ENCODE data around the gene SHROOM1. TPM values are rescaled to one million over a fixed set of nuclear protein-coding genes. Genes with fewer than 3 reads are reported as not detected.

Gene SHROOM1
- total RNA-seq, 1 experiment from 2014 or later: 13.5 TPM

- ATAC-seq: no peak
- Histone ChIP-seq H3K36me3 (ENCODE audit: control insufficient read depth, insufficient read depth, low read length) (no peaks in the 10 kb centered on the region), H3K4me3 (ENCODE audit: low read depth in 2 of 2, low read length in 2 of 2) (no peak overlapping the region), H3K27ac (ENCODE audit: low read length) (no peak overlapping the region), H3K9me3 (ENCODE audit: control insufficient read depth, insufficient read depth, low read depth, low read length) (no peaks in the 10 kb centered on the region), H3K27me3 (ENCODE audit: control insufficient read depth, insufficient read depth, low read length) (no peaks in the 10 kb centered on the region; the same call in 1 of the 2 replicates), H3K4me1 (ENCODE audit: control insufficient read depth, insufficient read depth, low read length) (no peaks in the 10 kb centered on the region)
- BruUV-seq (replicated peaks): no TSS peak
- no peak for DNase-seq (ENCODE audit: low read depth, low spot score)
- intact Hi-C loops (cut with micrococcal nuclease; ENCODE audit: unreplicated experiment) (no loop called here), in situ Hi-C loops (cut with HindIII; ENCODE audit: low pct_unique_long_range_greater_than_20kb, low sequenced_read_pairs) (no loop called here)
- no peak for TF ChIP-seq TCF7L2 (IDR thresholded peaks at IDR 0.05; ENCODE audit: low read depth, low read length)
- no peak for TF ChIP-seq REST (IDR thresholded peaks at IDR 0.05; ENCODE audit: insufficient read depth in 1 of 2, low read depth in 2 of 2, low read length in 1 of 2)
- CTCF ChIA-PET: interaction anchor here (1.2 kb wide), 1 partner anchor 19 kb away, joined by 4 read pairs; no protein-coding TSS in a partner anchor
- POLR2A ChIA-PET: no interaction called here
Observed at GRCh38 chr5:132800545-132800944, 29.9 kb downstream of the SHROOM1 start.

- ATAC-seq (no peak), DNase-seq (ENCODE audit: low read depth, low spot score) (no peak)
- no peaks in the 10 kb centered on the region; the same call in 1 of the 2 replicates for H3K27me3 ChIP-seq (ENCODE audit: control insufficient read depth, insufficient read depth, low read length)
- no peak overlapping the region for H3K4me3 ChIP-seq (ENCODE audit: low read depth in 2 of 2, low read length in 2 of 2)
- CTCF ChIA-PET: interaction anchor here (0.7 kb wide), 1 partner anchor 21 kb away, joined by 3 read pairs; no protein-coding TSS in a partner anchor
- intact Hi-C loops (cut with micrococcal nuclease; ENCODE audit: unreplicated experiment): no loop called here
- TF ChIP-seq CTCF (IDR thresholded peaks at IDR 0.05) (no peak), POLR2AphosphoS5 (IDR thresholded peaks at IDR 0.05; ENCODE audit: low read depth, low read length) (no peak), TCF7L2 (IDR thresholded peaks at IDR 0.05; ENCODE audit: low read depth, low read length) (no peak), REST (IDR thresholded peaks at IDR 0.05; ENCODE audit: insufficient read depth in 1 of 2, low read depth in 2 of 2, low read length in 1 of 2) (no peak), SIN3A (IDR thresholded peaks at IDR 0.05; ENCODE audit: borderline replicate concordance, insufficient read depth, low read depth, low read length) (no peak)
- H3K36me3 ChIP-seq (ENCODE audit: control insufficient read depth, insufficient read depth, low read length): no peaks in the 10 kb centered on the region
- no peaks in the 10 kb centered on the region for H3K9me3 ChIP-seq (ENCODE audit: control insufficient read depth, insufficient read depth, low read depth, low read length)
- no peaks in the 10 kb centered on the region for H3K4me1 ChIP-seq (ENCODE audit: control insufficient read depth, insufficient read depth, low read length)
- no TSS peak for BruUV-seq (replicated peaks)
- in situ Hi-C loops (cut with HindIII; ENCODE audit: low pct_unique_long_range_greater_than_20kb, low sequenced_read_pairs): no loop called here
- POLR2A ChIA-PET: interaction anchor here (0.6 kb wide), 1 partner anchor 428 kb away, joined by 15 read pairs; no protein-coding TSS in a partner anchor
- no peak overlapping the region for H3K27ac ChIP-seq (ENCODE audit: low read length)
Observed at GRCh38 chr5:132799392-132799791, 31.1 kb downstream of the SHROOM1 start.
